ENCODE results near the gene CD74.

GRCh38 chr5:150436141-150436680 is 23.5 kb upstream of the CD74 start:
- TF ChIP-seq CTCF (IDR thresholded peaks at IDR 0.05) (peak; percentile 83 to 90 (median 84)), POLR2A (IDR thresholded peaks at IDR 0.05) (no peak)

All from esophagus squamous epithelium (tissue), 4 donors.